Transverse colon (tissue), 4 donors: Measurements from ENCODE around the gene DCPS.

ENCODE experiments used
- POLR2A ChIP-seq: fragments of 450-650 bp; IDR thresholded peaks from one replicate; pipeline ENCODE4 v1.6.1; 2016; ENCODE audit warnings: antibody characterized with exemption, mild to moderate bottlenecking, moderate library complexity
- POLR2AphosphoS5 ChIP-seq, 3 donors: sonication (generic); formaldehyde crosslinking; IDR thresholded peaks; one replicate each; pipeline ENCODE4 v1.6.1; 2016; ENCODE audit warnings: antibody characterized with exemption in 3 of 3
- TF ChIP-seq, protein P1 (sequence below), 5 experiments: fragments of 200-600 bp in 3 of 5; fragments of 450-650 bp in 2 of 5; sonication (generic) in 3 of 5; IDR thresholded peaks; 1 replicate in 2 of 5; 2 replicates in 3 of 5; pipeline ENCODE4 v1.5.1; 2016 to 2017; ENCODE audit warnings: antibody characterized with exemption in 5 of 5, inconsistent platforms in 3 of 5, mild to moderate bottlenecking in 2 of 5, moderate library complexity in 1 of 5

GRCh38 chr11:126391970-126392632 lies 88.2 kb downstream of the DCPS start:
- no peak for TF ChIP-seq POLR2A
- TF ChIP-seq, protein P1, sequence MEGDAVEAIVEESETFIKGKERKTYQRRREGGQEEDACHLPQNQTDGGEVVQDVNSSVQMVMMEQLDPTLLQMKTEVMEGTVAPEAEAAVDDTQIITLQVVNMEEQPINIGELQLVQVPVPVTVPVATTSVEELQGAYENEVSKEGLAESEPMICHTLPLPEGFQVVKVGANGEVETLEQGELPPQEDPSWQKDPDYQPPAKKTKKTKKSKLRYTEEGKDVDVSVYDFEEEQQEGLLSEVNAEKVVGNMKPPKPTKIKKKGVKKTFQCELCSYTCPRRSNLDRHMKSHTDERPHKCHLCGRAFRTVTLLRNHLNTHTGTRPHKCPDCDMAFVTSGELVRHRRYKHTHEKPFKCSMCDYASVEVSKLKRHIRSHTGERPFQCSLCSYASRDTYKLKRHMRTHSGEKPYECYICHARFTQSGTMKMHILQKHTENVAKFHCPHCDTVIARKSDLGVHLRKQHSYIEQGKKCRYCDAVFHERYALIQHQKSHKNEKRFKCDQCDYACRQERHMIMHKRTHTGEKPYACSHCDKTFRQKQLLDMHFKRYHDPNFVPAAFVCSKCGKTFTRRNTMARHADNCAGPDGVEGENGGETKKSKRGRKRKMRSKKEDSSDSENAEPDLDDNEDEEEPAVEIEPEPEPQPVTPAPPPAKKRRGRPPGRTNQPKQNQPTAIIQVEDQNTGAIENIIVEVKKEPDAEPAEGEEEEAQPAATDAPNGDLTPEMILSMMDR (IDR thresholded peaks at IDR 0.05), result no peak
- no peak for TF ChIP-seq POLR2AphosphoS5 (IDR thresholded peaks at IDR 0.05)
